ENCODE results near the gene PCGF1.
"Not testable (repeated sequence)": the region's sequence is repeated elsewhere in the genome, so short reads cannot be mapped to it uniquely, and the experiment has no call there.

PCGF1 gene

GRCh38 chr2:74498500-74499266 is 8.8 kb downstream of the PCGF1 start:
- FAIRE-seq = no peak

GRCh38 chr2:74497777-74498499 is 9.6 kb downstream of the PCGF1 start:
- no peak for FAIRE-seq

- no peak for FAIRE-seq
Measured at GRCh38 chr2:74496997-74497776, 10.3 kb downstream of the PCGF1 start.

- no peak for FAIRE-seq
Measured at GRCh38 chr2:74495440-74495839, 12.1 kb downstream of the PCGF1 start.

- FAIRE-seq = no peak
Measured at GRCh38 chr2:74493546-74493945, 13.9 kb downstream of the PCGF1 start.

GRCh38 chr2:74491648-74492544 is 15.6 kb downstream of the PCGF1 start:
- no peak for FAIRE-seq

- FAIRE-seq = no peak
Measured at GRCh38 chr2:74489906-74490305, 17.6 kb downstream of the PCGF1 start.

GRCh38 chr2:74488643-74489481 is 18.6 kb downstream of the PCGF1 start:
- no peak for FAIRE-seq

- no peak for FAIRE-seq
Measured at GRCh38 chr2:74486141-74486540, 21.4 kb downstream of the PCGF1 start.

GRCh38 chr2:74483675-74484164 is 23.8 kb downstream of the PCGF1 start:
- FAIRE-seq = not testable (repeated sequence)

GRCh38 chr2:74482801-74483674 is 24.5 kb downstream of the PCGF1 start, which contains the start of the genes CCDC142 and TTC31:
Gene CCDC142, minus strand, starts transcription at chr2:74482998. Its CDS starts 161 bp downstream, at chr2:74482837.
Gene TTC31, plus strand, starts transcription at chr2:74483081. Its CDS starts 15 bp downstream, at chr2:74483096.
- peak; percentile 52 for FAIRE-seq

GRCh38 chr2:74481961-74482800 is 25.3 kb downstream of the PCGF1 start:
- FAIRE-seq = no peak

- no peak for FAIRE-seq
Measured at GRCh38 chr2:74481431-74481830, 26.1 kb downstream of the PCGF1 start.

GRCh38 chr2:74474899-74475298 is 32.6 kb downstream of the PCGF1 start:
- no peak for FAIRE-seq

- FAIRE-seq = no peak
Measured at GRCh38 chr2:74474481-74474880, 33.0 kb downstream of the PCGF1 start.

- FAIRE-seq = no peak
Measured at GRCh38 chr2:74472945-74473258, 34.6 kb downstream of the PCGF1 start.

- peak; percentile 60 for FAIRE-seq
Measured at GRCh38 chr2:74472086-74472944, 35.2 kb downstream of the PCGF1 start, which contains the start of gene MRPL53. Gene MRPL53, minus strand, starts transcription at chr2:74472680. Its CDS starts 20 bp downstream, at chr2:74472660.
